T47D (cell line): ENCODE data around the gene GLI3.

Experiments
- DNase-seq, 2 experiments: peaks; one replicate each; pipeline versions ENCODE4 v3.0.0 to v3.0.0-alpha.2; 2011 to 2012; ENCODE audit warnings: low read depth in 1 of 2, low spot score in 1 of 2
- JUND ChIP-seq: IDR thresholded peaks from 2 replicates; pipeline ENCODE4 v1.6.1; 2012; ENCODE audit warnings: low read depth
- in situ Hi-C: cut with HindIII; loops from 2 replicates; pipeline ENCODE4 v1.10.0; 2016; ENCODE audit warnings: low sequenced_read_pairs, low pct_unique_long_range_greater_than_20kb

Gene GLI3

GRCh38 chr7:42064534-42064933, 172.5 kb downstream of the GLI3 start:
- no peak for DNase-seq
- in situ Hi-C loops, result no loop called here
- no peak for TF ChIP-seq JUND

- TF ChIP-seq JUND, result no peak
- in situ Hi-C loops, result no loop called here
- DNase-seq, result no peak
Observed at GRCh38 chr7:42059275-42059674, 177.7 kb downstream of the GLI3 start.

GRCh38 chr7:42057331-42057730, 179.7 kb downstream of the GLI3 start:
- in situ Hi-C loops, result no loop called here
- DNase-seq, result no peak

DNA sequence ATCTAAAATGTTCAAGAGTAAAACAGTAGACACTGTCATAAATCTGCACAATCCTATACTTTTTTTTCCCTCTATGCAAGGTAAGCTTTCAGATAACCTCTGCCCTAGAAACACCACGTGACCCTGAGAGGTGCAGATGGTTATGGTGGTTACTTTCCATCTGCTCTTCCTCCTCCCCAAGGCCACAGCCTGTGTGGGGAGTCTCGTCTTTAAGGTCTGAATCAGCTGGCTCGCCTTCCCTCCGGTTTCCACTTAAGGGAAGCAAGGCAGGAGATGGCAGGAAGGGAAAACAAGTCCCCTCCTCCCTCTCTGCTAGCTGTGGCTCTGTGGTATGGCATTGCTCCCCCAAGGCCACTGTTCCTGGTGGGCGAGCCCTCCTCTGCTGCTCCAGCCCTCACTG, 181.8 kb downstream of the GLI3 start:
- in situ Hi-C loops, result no loop called here
- DNase-seq, result no peak
- TF ChIP-seq JUND, result no peak

More at GRCh38 chr7:42057331-42057730, 179.7 kb downstream of the GLI3 start:
- no peak for TF ChIP-seq JUND

DNA sequence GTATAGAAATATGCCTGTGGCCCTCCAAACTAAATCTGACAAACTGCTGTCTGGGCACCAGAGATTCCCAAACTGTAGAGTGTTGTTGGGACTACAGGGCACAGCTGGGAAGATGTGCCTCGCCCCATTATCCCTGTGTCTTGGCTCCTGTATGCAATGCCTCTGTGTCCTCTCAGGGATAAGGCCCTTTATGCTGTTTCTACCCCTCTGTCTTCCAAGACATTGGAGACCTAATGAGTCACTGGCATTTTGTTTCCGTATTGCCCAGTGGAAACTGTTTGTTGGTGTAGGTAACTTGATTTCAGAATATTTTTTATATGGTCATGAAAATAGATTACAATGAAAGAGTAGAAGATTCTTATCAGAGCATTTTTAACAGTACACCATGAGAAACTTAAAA, 183.2 kb downstream of the GLI3 start:
- no peak for TF ChIP-seq JUND
- no peak for DNase-seq
- in situ Hi-C loops, result no loop called here

- in situ Hi-C loops, result no loop called here
- TF ChIP-seq JUND, result no peak
Observed at GRCh38 chr7:42049761-42050160, 187.2 kb downstream of the GLI3 start.

DNA sequence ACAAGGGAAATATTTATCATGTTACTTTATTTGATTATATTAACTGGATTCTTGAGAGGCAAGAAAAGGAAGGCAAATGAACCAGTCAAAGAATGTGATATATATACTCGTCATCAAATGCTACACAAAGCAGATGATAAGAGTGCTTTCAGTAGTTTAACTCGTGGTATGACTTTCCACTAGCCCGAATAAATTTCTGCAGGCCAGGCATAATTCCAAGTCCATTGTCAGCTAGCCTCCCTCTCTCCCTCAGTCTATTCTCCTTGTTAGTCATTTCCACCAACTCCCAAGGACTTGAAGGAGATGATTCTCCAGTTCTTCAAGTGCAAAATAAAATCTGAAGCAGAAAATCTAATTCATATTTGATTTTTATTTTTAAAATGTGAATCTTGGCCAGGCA, 190.5 kb downstream of the GLI3 start:
- no peak for DNase-seq
- TF ChIP-seq JUND, result no peak
- in situ Hi-C loops, result no loop called here

More at GRCh38 chr7:42049761-42050160, 187.2 kb downstream of the GLI3 start:
- DNase-seq, result no peak

DNA sequence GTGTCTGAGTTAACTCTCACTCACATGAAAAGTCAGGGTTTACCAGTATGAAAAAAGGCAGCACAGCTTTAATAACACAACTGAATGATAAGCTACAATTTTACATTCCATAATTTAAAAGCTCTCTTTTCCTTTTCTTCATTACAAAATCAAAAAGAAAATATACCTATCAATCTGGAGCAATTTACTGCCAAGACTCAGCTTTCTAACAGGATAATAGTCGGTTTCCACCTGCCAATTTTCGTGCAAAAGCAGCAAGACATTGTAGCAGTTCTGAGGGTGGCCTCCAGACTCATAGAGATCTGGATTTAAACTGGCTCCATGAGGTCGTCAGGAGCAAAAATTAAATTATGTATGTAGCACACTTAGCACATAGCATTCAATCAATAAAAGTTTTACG, 191.0 kb downstream of the GLI3 start:
- in situ Hi-C loops, result no loop called here
- DNase-seq, result no peak
- TF ChIP-seq JUND, result no peak

DNA sequence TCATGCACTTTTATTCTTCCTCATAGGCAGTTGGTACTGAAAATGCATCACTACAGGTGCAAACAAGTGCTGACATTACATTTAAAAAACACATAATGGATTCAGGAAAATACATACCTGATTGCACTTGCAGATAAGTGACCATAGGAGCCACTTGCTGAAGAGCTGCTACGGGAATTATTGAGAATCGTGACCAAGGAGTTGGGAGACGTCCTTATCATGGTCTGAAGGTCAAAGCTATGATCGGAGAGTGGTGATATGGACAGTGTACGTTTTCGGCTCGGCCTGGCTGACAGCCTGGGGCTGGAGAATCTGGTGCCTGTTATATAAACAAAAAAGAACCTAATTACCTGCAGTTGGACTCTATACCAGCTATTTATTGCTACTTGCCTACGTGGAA, 197.1 kb downstream of the GLI3 start:
- in situ Hi-C loops, result no loop called here
- no peak for TF ChIP-seq JUND
- no peak for DNase-seq

DNA sequence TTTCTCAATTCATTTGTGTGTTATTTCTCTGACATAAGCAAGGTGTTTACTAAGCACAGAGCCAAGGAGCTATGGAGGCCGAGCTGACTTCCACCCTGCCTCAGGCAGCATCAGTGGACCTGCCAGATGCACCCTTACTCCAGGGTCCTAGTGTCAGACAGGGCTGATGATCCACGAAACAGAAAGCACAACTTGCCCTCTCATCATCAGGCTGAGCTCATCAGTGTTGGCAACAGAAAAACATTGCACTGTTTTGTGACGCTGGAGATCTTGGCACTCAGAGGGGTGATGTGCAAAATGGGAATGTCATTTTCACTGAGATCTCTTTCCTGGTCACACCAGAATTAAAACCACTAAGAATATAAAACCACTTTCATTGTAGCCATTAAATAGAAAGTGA, 201.8 kb downstream of the GLI3 start:
- no peak for DNase-seq
- in situ Hi-C loops, result no loop called here
- TF ChIP-seq JUND, result no peak

DNA sequence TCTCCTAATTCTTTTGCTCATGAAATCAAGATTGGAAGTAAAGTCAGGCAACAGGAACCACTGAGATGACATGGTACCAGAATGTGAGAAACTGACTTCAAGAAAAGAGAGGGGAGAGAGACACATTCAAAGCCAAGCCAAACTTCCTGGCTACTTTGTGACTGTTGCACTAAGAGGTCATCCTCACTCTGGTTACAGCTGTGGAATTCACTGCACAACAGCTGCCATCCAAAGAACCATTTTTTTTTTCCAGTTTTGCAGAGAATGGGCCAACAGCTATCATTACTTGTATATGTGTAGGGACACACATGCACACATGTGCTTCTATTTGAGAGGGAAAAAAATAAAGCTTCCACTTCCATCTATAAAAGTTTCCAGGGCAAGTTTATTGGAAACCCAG, 203.5 kb downstream of the GLI3 start:
- TF ChIP-seq JUND, result no peak
- in situ Hi-C loops, result no loop called here
- DNase-seq, result no peak

GRCh38 chr7:42029405-42029804, 207.6 kb downstream of the GLI3 start:
- in situ Hi-C loops, result no loop called here
- no peak for TF ChIP-seq JUND
- DNase-seq, result no peak

DNA sequence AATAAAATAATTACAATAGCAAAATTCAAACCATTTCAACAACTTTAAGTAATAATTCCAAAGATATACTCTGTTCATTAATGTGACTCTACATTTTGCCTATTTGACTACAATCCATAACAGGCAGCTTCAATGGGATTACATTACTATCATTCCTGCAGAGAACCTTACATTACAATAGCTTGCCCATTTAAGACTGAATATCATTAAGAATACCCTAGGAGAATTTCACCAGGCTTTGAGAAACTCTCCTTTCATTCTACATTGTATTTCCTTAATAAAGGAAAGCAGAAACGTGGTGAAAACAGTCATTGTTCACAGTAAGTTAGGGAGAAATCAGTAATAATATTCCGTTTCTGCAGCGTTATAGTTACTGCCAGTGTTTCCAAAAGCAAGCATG, 209.5 kb downstream of the GLI3 start:
- no peak for TF ChIP-seq JUND
- in situ Hi-C loops, result no loop called here
- DNase-seq, result no peak

DNA sequence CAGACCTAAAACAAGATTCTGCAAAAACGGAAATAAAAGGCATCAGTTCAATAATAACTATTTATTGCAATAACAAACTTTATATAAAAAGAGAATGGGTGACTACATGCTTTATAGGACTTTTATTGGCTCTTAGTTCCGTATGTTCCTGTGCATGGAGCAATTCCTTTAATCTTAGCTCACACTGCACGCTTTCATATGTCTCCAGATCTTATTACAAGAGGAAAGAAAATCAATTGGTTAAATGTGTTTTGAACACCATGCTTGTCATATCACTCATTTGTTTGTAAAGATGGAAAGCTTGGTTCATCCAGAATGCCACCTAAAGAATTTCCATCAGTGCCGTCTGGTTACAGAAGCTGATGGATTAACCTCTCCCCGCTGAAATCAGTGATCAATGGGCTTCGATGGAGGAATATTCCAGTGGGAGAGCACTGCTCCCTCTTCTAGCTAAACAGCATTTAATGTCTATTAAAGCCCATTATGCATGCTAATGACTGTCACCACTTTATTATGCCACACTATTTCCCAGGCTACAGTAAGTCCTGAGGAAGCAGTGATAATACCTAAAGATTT, 210.3 kb downstream of the GLI3 start:
- in situ Hi-C loops, result no loop called here

More for the DNA sequence above, 210.3 kb downstream of the GLI3 start:
- TF ChIP-seq JUND, result no peak
- DNase-seq, result no peak
